HUES6 (cell line): ENCODE results near the gene CHD1.
A peak's percentile ranks its signal among the peaks of the same experiment; 100 is the strongest.

ENCODE experiments used
- H3K27ac ChIP-seq: 2 replicates; pipeline ENCODE4 v1.7.0; 2013; ENCODE audit warnings: low read depth, mild to moderate bottlenecking, low read length, inconsistent platforms
- H3K27me3 ChIP-seq: 2 replicates; pipeline ENCODE4 v1.6.1; 2013; ENCODE audit warnings: low read length; ENCODE audit not compliant: control insufficient read depth, insufficient read depth
- H3K36me3 ChIP-seq: 2 replicates; pipeline ENCODE4 v1.6.1; 2013; ENCODE audit warnings: low read length; ENCODE audit not compliant: control insufficient read depth, insufficient read depth
- H3K4me1 ChIP-seq: 2 replicates; pipeline ENCODE4 v1.6.1; 2013; ENCODE audit warnings: low read length; ENCODE audit not compliant: control insufficient read depth, insufficient read depth
- H3K4me3 ChIP-seq: 2 replicates; pipeline ENCODE4 v1.5.1; 2013; ENCODE audit warnings: low read depth, low read length
- H3K9ac ChIP-seq: one replicate; pipeline ENCODE4 v1.6.1; 2013; ENCODE audit warnings: mild to moderate bottlenecking, low read length
- H3K9me3 ChIP-seq: 2 replicates; pipeline ENCODE4 v1.6.1; 2013; ENCODE audit warnings: low read depth, low read length; ENCODE audit not compliant: control insufficient read depth, insufficient read depth

The CHD1 gene

GRCh38 chr5:98934546-98934945, 5.7 kb upstream of the CHD1 start:
- H3K9ac ChIP-seq = no peak overlapping the region
- peaks cover 25% of the 10 kb centered on the region for H3K4me1 ChIP-seq
- H3K9me3 ChIP-seq = no peaks in the 10 kb centered on the region
- H3K4me3 ChIP-seq = no peak overlapping the region
- H3K27ac ChIP-seq = no peak overlapping the region
- no peaks in the 10 kb centered on the region for H3K27me3 ChIP-seq
- no peaks in the 10 kb centered on the region for H3K36me3 ChIP-seq

- H3K4me3 ChIP-seq = no peak overlapping the region
- no peaks in the 10 kb centered on the region for H3K9me3 ChIP-seq
- no peak overlapping the region for H3K27ac ChIP-seq
- H3K36me3 ChIP-seq = no peaks in the 10 kb centered on the region
- no peaks in the 10 kb centered on the region for H3K27me3 ChIP-seq
- H3K4me1 ChIP-seq = peaks cover 22% of the 10 kb centered on the region
- no peak overlapping the region for H3K9ac ChIP-seq
Observed at GRCh38 chr5:98933445-98934072, 4.8 kb upstream of the CHD1 start.

GRCh38 chr5:98930972-98931762, 2.4 kb upstream of the CHD1 start:
- no peak overlapping the region for H3K4me3 ChIP-seq

GRCh38 chr5:98929710-98930298, 997 bp upstream of the CHD1 start:
- H3K9me3 ChIP-seq = no peaks in the 10 kb centered on the region
- peak overlapping the region; percentile 94 for H3K4me3 ChIP-seq
- peaks cover 12% of the 10 kb centered on the region for H3K36me3 ChIP-seq
- peaks cover 5% of the 10 kb centered on the region; the same call in 1 of the 2 replicates for H3K4me1 ChIP-seq
- H3K27me3 ChIP-seq = no peaks in the 10 kb centered on the region
- peak overlapping the region; percentile 92 for H3K9ac ChIP-seq
- no peak overlapping the region; the same call in 1 of the 2 replicates for H3K27ac ChIP-seq

More at GRCh38 chr5:98930972-98931762, 2.4 kb upstream of the CHD1 start:
- H3K9ac ChIP-seq = no peak overlapping the region
- no peaks in the 10 kb centered on the region for H3K27me3 ChIP-seq
- no peaks in the 10 kb centered on the region for H3K36me3 ChIP-seq
- H3K9me3 ChIP-seq = no peaks in the 10 kb centered on the region
- no peak overlapping the region for H3K27ac ChIP-seq
- H3K4me1 ChIP-seq = peaks cover 5% of the 10 kb centered on the region; the same call in 1 of the 2 replicates

- Histone ChIP-seq H3K36me3 (peaks cover 28% of the 10 kb centered on the region), H3K9me3 (no peaks in the 10 kb centered on the region), H3K27me3 (no peaks in the 10 kb centered on the region), H3K27ac (peak overlapping the region; percentile 95), H3K9ac (peak overlapping the region; percentile 89), H3K4me1 (peaks cover 5% of the 10 kb centered on the region; the same call in 1 of the 2 replicates), H3K4me3 (peak overlapping the region; percentile 94)
Observed at GRCh38 chr5:98927989-98928872, 576 bp downstream of the CHD1 start.

GRCh38 chr5:98927242-98927988, 1.4 kb downstream of the CHD1 start:
- Histone ChIP-seq H3K9ac (peak overlapping the region; percentile 58), H3K4me3 (peak overlapping the region; percentile 94), H3K4me1 (peaks cover 5% of the 10 kb centered on the region; the same call in 1 of the 2 replicates), H3K27me3 (no peaks in the 10 kb centered on the region), H3K27ac (peak overlapping the region; percentile 95; the same call in 1 of the 2 replicates), H3K9me3 (no peaks in the 10 kb centered on the region), H3K36me3 (peaks cover 32% of the 10 kb centered on the region)

- Histone ChIP-seq H3K9ac (no peak overlapping the region), H3K4me3 (no peak overlapping the region)
Observed at GRCh38 chr5:98923966-98924365, 4.8 kb downstream of the CHD1 start.

GRCh38 chr5:98921947-98922505, 6.8 kb downstream of the CHD1 start:
- H3K36me3 ChIP-seq = peaks cover 72% of the 10 kb centered on the region
- no peak overlapping the region for H3K9ac ChIP-seq

More at GRCh38 chr5:98923966-98924365, 4.8 kb downstream of the CHD1 start:
- H3K4me1 ChIP-seq = no peaks in the 10 kb centered on the region
- H3K27me3 ChIP-seq = no peaks in the 10 kb centered on the region
- no peaks in the 10 kb centered on the region for H3K9me3 ChIP-seq
- H3K36me3 ChIP-seq = peaks cover 63% of the 10 kb centered on the region
- H3K27ac ChIP-seq = no peak overlapping the region

GRCh38 chr5:98917433-98917832, 11.4 kb downstream of the CHD1 start:
- H3K27me3 ChIP-seq = no peaks in the 10 kb centered on the region
- H3K9me3 ChIP-seq = no peaks in the 10 kb centered on the region
- peaks cover 64% of the 10 kb centered on the region for H3K36me3 ChIP-seq
- no peaks in the 10 kb centered on the region for H3K4me1 ChIP-seq
- no peak overlapping the region for H3K4me3 ChIP-seq
- H3K9ac ChIP-seq = no peak overlapping the region
- no peak overlapping the region for H3K27ac ChIP-seq

More at GRCh38 chr5:98921947-98922505, 6.8 kb downstream of the CHD1 start:
- no peaks in the 10 kb centered on the region for H3K27me3 ChIP-seq
- H3K4me3 ChIP-seq = no peak overlapping the region
- H3K9me3 ChIP-seq = no peaks in the 10 kb centered on the region
- H3K4me1 ChIP-seq = no peaks in the 10 kb centered on the region
- no peak overlapping the region for H3K27ac ChIP-seq

GRCh38 chr5:98916540-98916939, 12.3 kb downstream of the CHD1 start:
- Histone ChIP-seq H3K9me3 (no peaks in the 10 kb centered on the region), H3K36me3 (peaks cover 64% of the 10 kb centered on the region), H3K4me3 (no peak overlapping the region), H3K27me3 (no peaks in the 10 kb centered on the region), H3K9ac (no peak overlapping the region), H3K4me1 (no peaks in the 10 kb centered on the region), H3K27ac (no peak overlapping the region)
